GM12878 (cell line): Measurements from ENCODE around the gene TESMIN. TPM values are rescaled to one million over a fixed set of nuclear protein-coding genes. Genes with fewer than 3 reads are reported as not detected.

Experiments used
- ASH2L ChIP-seq: fragments of 300-600, 200-600 bp; sonication (generic); IDR thresholded peaks from 2 replicates; pipeline ENCODE4 v1.6.1; 2017; ENCODE audit warnings: low read depth, mild to moderate bottlenecking, borderline replicate concordance
- ATF7 ChIP-seq: fragments of 450-650 bp; IDR thresholded peaks from 2 replicates; pipeline ENCODE4 v1.6.1; 2016; ENCODE audit warnings: low read depth, mild to moderate bottlenecking
- CHD1 ChIP-seq: IDR thresholded peaks from 2 replicates; pipeline ENCODE4 v1.6.1; 2012; ENCODE audit warnings: low read depth, low read length, improper control_type of control experiment
- CHD4 ChIP-seq: fragments of 200-600 bp; sonication (generic); IDR thresholded peaks from 2 replicates; pipeline ENCODE4 v1.6.1; 2016; ENCODE audit warnings: mild to moderate bottlenecking
- KAT2A ChIP-seq: conservative IDR thresholded peaks from 2 replicates; pipeline ENCODE4 v1.6.1; 2011; ENCODE audit warnings: low read depth, low read length; ENCODE audit not compliant: control insufficient read depth
- POU2F2 ChIP-seq: IDR thresholded peaks from 3 replicates; pipeline ENCODE4 v1.6.1; 2011; ENCODE audit warnings: low read depth, mild to moderate bottlenecking, low read length, borderline replicate concordance
- PRDM15 ChIP-seq: fragments of 450-650 bp; formaldehyde crosslinking; IDR thresholded peaks from 2 replicates; pipeline ENCODE4 v1.4.0; 2020; ENCODE audit warnings: mild to moderate bottlenecking, moderate library complexity
- RELA ChIP-seq: fragments of 450-650 bp; IDR thresholded peaks from 2 replicates; pipeline ENCODE4 v1.8.0; 2014; ENCODE audit warnings: borderline replicate concordance; ENCODE audit not compliant: partially characterized antibody
- SREBF2 ChIP-seq: IDR thresholded peaks from 2 replicates; pipeline ENCODE4 v1.6.1; 2012; ENCODE audit warnings: mild to moderate bottlenecking, low read length
- STAT3 ChIP-seq: IDR thresholded peaks from 2 replicates; pipeline ENCODE4 v1.6.1; 2011; ENCODE audit warnings: low read depth, low read length, improper control_type of control experiment
- polyA plus RNA-seq, 11 experiments: library from polyadenylated mRNA; depleted of rRNA in 4 of 11; unstranded in 6 of 11; stranded (reverse) in 5 of 11; fragments of >200 nt; fragmentation: Nextera tagmentation in 4 of 11; fragmentation: Illumina TruSeq in 1 of 11; extraction: Ambion mirVana in 4 of 11; extraction: Trizol in 1 of 11; gene quantifications; 1 replicate in 1 of 11; 2 replicates in 10 of 11; pipeline versions ENCODE4 v1.2.1 to v1.2.3, GENCODE V29; 2011 to 2016; ENCODE audit warnings: inconsistent platforms in 2 of 11, missing spikeins in 2 of 11, low read depth in 1 of 11
- total RNA-seq, 4 experiments: library from RNA; depleted of rRNA in 3 of 4; stranded (reverse); fragments of >200 nt in 3 of 4; fragmentation: Illumina TruSeq in 1 of 4; extraction: Trizol in 1 of 4; gene quantifications; 2 replicates each; pipeline versions ENCODE4 v1.2.1 to v1.2.3, GENCODE V29; 2013 to 2021

The TESMIN gene
- total and polyA plus RNA-seq, 10 of the 15 experiments (the other 5 are each of a cell fraction or from before 2014, with no cell fraction given) = 0.31 to 3.4 (median 1.2) TPM; not detected in 1

- TF ChIP-seq PRDM15 (no peak), KAT2A (no peak), ATF7 (no peak), CHD1 (no peak), CHD4 (no peak), RELA (no peak), POU2F2 (no peak), STAT3 (no peak), SREBF2 (no peak), ASH2L (no peak)
Observed at GRCh38 chr11:68669301-68670090, 81.8 kb downstream of the TESMIN start (continued).
